Renal cortical epithelial cell (primary cell): Measurements from ENCODE around the gene DCUN1D2. TPM values are rescaled to one million over a fixed set of nuclear protein-coding genes. Genes with fewer than 3 reads are reported as not detected.
"Not testable (repeated sequence)": the region's sequence is repeated elsewhere in the genome, so short reads cannot be mapped to it uniquely, and the experiment has no call there.

Experiments used
- DNase-seq: peaks from one replicate; pipeline ENCODE4 v3.0.0-alpha.2; 2011; ENCODE audit warnings: low read depth
- total RNA-seq: library from RNA; depleted of rRNA; stranded (reverse); fragments of >200 nt; gene quantifications from 2 replicates; pipeline ENCODE4 v1.2.3, GENCODE V29; 2014

The DCUN1D2 gene
- total RNA-seq, 1 donor from 2014 or later: 25.8 TPM

DNA sequence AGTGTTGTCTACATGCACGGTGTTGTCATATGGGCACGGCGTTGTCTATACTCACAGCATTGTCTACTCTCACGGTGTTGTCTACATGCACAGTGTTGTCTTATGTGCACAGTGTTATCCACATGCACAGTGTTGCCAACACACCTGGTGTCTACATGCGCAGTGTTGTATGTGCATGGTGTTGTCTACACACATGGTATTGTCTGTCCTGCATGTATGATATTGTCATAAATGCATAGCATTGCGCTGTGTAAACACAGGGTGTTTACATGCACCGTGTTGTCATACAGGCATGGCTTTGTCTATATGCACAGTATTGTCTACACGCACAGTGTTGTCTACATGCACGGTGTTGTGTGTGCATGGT lies 44.0 kb downstream of the DCUN1D2 start:
- no peak for DNase-seq

DNA sequence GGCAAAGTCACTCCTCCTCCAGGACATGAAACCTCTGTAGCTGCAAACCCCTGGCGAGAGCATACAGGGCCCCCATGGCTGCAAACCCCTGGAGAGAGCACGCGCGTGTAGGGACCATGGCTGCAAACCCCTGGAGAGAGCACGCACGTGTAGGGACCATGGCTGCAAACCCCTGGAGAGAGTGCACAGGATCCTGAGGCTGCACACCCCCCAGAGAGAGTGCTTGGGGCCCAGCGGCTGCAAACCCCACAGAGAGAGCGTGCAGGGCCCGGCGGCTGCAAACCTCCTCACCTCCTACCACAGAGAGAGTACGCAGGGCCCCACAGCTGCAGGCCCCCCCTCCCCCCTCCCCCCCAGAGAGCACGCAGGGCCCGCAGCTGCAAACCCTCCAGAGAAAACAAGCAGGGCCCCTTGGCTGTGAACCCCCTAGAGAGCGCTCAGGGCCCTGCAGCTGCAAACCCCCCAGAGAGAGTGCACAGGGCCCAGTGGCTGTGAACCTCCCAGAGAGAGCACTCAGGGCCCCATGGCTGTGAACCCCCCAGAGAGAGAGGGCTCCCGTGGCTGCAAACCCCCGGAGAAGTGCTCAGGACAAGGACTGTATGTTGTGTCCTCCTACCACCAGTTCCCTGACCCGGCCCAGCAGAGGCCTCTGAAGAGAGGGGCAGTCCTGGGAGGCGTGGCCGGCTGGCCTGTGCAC lies 44.6 kb downstream of the DCUN1D2 start:
- no peak for DNase-seq

DNA sequence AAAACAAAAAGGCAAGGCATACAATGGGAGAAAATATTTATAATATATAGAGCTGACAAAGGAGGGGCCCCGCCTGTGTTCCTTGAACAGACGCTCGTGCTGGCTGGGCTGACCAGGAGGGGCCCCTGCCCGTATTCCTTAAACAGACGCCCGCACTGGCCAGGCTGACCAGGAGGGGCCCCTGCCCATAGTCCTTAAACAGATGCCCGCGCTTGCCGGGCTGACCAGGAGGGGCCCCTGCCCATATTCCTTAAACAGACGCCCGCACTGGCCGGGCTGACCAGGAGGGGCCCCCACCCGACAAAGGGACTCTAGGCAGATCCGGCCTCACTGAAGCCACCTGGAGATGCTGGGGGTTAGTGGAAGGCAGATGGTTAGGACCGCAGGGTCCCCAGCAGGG lies 46.5 kb downstream of the DCUN1D2 start:
- no peak for DNase-seq

DNA sequence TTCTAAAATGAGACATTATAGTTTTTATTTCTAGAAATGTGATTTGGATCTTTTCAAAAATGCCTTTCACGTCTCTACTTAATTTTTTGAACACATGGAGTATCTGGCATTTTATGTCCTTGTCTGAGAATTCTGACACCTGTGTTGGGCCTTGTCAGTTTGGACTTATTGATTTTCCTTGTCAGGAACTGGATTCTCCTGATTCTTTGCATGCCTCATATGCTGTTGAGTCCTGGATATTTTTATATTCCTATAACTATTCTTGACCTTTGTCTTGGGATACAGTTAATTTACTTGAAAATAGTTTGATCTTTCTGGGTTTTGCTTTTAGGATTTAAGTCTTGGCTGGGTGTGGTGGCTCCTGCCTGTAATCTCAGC lies 47.5 kb downstream of the DCUN1D2 start:
- no peak for DNase-seq

DNA sequence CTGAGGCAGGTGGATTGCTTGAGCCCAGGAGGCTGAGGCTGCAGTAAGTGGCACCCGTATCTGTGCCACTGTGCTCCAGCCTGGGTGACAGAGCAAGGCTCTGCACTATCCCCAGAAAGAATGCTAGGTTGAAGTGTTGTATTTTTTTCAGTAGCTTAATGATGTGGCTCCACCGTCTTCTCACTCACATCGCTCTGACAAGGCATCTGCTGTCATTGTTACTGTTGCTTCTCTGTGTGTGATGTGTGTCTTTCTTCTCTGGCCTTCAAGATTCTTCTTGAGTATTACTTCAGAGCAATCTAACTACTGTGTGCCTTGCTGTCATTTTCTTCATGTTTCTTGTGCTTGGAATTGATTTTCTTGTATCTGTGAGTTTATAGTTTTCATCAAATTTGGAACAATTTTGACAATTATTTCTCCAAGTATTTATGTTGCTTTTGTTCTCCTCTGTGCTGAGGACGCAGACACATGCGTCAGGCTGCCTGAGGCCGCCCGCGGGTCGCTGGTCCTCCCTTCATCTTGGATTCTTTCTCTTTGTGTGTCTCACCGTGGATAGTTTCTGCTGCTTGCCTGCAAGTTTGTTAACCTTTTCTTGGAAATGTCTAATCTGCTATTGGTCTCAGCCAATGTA lies 48.0 kb downstream of the DCUN1D2 start:
- DNase-seq: no peak

DNA sequence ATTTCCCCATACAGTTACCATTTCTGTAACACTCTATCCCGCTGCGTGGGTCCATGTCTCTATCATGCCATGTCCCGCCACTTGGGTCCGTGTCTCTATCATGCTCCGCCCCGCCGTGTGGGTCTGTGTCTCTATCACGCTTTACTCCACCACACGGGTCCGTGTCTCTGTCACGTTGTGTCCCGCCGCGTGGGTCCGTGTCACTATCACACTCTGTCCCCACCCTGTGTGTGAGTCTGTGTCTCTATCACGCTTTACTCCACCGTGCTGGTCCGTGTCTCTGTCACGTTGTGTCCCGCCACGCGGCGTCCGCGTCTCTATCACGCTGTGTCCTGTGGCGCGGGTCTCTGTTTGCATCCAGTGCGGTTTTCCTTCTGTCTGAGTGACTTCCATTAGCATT lies 48.9 kb downstream of the DCUN1D2 start:
- DNase-seq: no peak

DNA sequence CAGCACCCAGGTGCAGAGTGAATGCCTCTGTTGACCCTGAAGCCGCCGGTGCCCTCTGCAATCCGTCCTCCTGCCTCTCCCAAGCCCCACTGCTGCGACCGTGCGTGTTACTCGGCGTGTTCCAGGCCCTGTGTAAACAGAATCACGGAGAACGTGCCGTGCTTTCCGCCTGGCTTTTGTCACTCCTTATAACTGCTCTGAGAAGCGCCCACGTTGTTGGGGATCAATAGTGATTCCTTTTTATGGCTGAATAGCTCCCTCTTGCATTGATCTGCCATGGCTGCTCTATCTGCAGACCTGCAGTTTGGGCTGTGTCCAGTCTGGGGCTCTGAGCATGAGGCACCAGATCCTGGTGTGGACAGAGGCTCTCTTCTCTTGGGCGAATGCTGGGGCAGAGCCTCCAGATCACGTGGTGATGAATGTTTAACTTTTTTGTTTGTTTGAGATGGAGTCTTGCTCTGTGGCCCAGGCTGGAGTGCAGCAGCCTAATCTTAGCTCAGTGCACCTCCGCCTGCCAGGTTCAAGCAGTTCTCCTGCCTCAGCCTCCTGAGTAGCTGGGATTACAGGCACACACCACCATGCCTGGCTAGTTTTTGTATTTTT lies 53.0 kb downstream of the DCUN1D2 start:
- DNase-seq: no peak

DNA sequence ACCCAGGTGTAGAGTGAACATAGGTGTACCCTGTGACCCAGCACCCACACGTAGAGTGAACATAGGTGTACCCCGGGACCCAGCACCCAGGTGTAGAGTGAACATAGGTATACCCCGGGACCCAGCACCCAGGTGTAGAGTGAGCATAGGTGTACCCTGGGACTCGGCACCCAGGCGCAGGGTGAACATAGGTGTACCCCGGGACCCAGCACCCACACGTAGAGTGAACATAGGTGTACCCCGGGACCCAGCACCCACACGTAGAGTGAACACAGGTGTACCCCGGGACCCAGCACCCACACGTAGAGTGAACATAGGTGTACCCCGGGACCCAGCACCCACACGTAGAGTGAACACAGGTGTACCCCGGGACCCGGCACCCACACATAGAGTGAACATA lies 53.6 kb downstream of the DCUN1D2 start:
- not testable (repeated sequence) for DNase-seq

DNA sequence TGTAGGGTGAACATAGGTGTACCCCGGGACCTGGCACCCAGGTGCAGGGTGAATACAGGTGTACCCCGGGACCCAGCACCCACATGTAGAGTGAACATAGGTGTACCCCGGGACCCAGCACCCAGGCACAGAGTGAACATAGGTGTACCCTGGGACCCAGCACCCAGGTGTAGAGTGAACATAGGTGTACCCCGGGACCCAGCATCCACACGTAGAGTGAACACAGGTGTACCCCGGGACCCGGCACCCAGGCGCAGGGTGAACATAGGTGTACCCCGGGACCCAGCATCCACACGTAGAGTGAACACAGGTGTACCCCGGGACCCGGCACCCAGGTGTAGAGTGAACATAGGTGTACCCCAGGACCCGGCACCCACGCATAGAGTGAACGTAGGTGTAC lies 54.6 kb downstream of the DCUN1D2 start:
- not testable (repeated sequence) for DNase-seq

DNA sequence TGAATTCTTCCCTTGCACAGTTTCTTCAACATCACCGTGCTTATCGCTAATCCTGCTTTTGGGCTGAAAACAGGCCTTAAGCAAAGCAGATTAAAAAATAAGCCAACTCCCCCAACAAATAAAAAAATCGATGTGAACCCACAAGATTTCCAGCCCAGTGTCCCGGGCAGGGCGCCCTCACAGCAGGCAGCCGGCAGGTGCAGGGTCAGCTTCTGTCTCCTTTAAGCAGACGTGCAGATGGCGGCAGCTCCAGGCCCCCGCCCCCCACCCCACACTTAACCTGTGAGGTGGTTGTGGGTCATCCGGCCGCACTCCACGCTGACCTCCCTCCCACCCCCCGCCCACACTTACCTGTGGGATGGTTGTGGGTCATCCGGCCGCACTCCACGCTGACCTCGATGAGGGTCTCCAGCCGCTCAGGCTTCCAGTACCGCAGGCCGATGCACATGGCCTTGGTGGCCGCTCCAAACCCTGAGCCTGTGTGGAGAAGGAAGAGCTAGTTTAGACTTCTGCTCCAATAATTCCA lies 57.1 kb downstream of the DCUN1D2 start:
- DNase-seq: no peak

DNA sequence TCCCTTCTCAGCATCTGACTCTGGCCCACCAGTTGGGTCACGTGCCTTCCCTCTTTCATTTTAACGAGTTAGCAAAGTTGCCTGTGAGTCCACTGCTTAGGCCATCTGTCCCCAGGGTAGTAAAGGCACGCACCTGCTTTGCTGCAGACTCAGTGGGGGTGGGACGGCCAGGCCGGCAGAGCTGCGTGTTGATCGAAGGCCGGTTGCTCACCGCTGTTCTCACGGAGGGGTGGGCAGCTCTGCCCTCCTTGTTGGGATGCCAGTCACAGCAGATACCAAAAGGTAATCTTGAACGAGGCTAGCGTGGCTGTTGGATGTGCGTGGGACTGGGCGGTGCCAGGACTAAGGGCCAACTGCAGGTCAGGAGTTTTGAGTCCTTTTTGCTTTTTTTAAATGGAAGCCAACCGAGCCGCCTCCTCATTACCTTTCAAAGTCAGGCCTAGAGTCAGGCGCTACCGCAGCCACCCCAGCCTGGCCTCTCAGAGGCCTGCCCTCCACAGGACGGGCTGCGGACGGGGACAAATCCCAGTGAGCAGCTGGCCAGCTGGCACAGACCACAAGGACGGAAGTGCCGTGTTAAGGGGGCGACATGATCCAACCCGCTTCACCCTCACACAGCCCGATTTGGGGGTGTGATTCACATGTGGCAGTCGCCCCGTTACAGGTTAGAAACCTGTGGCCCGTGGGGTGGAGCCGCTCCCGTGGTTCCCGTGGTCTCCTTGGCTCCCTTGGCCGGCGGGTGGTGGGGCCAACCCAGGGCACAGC lies 57.8 kb downstream of the DCUN1D2 start:
- no peak for DNase-seq

DNA sequence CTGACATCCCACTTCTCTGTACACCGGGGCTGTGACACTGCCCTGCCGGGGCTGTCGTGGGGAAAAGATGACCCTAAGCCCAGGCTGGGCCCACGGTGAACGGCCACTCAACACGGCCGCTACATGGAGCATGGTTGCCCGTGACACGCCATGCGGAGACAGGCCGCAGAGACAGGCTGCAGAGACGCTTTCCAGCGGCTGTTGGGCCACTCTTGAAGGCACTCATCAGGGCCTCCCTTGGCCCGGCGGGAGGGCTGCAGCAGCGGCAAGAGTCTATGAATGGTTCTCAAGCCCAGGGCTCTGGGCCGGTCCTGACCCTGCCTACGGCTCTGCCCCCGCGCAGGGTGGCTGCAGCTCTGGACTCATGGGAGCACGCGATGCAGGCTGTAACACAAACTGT lies 59.3 kb downstream of the DCUN1D2 start:
- DNase-seq: no peak

DNA sequence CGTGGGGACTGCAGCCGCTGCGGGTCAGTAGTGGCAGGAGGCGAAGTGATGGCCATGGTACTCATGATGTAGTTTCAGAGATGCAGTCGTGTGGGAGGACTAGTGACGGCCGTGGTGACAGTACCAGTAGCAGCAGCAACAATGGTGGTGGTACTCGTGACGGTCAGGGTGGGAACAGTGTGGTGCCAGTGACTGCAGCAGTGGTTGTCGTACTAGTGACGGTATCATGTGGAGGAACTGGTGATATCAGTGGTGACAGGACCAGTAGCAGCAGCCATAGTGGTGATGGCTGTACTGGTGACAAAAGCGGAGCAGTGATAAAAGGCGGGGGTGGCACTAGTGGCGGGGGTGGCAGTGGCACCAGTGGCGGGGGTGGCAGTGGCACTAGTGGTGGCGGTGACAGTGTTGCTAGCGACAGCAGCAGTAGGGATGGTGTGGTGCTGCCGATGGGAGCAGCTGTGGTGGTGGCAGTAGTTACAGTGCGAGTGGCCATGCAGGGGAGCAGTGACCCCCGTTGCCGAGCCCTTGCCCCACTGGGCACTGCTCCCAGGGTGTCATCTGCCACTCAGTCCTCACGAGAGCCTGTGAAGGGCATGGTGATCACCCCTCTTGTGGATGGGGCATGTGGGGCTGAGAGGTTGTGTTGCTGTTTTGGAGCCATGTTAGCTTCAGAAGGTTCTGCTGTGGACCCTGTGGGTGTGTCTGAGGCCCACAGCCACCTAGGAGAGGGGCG lies 60.0 kb downstream of the DCUN1D2 start:
- DNase-seq: no peak

DNA sequence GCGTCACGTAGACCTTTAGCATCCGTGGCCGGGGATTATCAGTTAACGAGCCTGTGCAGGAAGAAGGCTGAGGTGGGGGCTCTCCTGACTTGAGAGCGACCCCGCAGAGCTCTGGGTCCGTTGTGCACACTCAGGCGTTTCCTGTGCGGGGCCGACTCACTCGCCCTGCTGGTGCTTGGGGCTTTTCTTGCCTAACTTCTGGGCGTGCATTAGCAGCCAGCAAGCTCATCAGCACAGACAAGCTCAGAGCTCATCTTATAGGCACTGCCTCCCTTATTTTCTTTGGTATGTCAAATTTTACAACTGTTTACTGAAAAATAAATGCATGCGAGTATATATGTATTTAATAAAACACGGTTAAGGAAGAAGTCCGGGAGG lies 60.9 kb downstream of the DCUN1D2 start:
- no peak for DNase-seq

DNA sequence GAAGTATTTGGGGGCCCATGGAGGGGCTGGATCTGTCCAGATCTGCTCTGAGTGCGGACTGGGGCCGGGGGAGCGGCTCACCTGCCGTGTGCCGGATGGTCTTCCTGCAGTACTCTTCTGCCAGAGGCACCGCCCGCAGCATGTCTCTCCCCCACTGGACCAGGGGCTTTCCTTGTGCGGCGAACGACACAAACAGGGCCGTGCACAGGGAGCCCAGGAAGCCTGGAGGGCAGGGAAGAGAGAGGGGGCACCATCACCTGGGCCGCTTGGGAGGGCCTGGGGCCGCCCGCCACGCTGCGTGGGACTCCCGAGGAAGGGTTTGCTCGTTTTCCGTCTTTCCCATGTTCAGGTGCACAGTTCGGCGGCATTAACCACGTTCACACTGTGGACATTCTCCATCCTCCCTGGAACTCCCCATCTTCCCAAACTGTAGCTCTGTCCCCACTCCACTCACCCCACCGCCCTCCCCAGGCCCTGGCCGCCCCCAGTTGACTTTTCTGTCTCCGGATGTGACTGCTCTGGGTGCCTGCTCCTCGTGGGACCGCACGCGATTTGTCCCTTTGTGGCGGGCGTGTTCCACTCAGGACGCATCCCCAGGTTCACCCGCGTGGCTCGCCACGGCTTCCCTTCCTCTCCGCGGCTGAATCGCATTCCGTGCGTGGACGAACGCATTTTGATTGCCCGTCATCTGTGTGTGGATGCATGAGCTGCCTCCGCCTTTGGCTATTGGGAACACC lies 61.5 kb downstream of the DCUN1D2 start:
- DNase-seq: no peak

DNA sequence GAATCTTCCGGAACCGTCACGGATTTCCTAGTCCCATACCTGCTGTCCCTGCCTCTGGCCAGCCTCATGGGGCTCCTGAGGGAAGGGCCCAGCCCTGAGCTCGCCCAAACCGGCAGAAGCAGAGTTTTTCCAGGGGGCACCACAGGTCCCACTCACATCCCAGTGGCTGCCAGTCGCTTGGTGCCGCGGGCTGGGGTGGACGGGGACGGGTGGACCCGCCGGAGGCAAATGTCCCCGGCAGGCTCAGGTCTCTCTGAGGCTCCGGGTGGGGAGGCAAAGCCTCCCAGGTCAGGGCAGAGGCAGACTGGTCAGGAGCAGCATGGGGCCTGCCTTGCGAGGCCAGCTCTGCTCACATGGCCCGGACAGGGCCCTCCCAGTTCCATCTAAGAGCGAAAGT lies 62.0 kb downstream of the DCUN1D2 start:
- DNase-seq: no peak

DNA sequence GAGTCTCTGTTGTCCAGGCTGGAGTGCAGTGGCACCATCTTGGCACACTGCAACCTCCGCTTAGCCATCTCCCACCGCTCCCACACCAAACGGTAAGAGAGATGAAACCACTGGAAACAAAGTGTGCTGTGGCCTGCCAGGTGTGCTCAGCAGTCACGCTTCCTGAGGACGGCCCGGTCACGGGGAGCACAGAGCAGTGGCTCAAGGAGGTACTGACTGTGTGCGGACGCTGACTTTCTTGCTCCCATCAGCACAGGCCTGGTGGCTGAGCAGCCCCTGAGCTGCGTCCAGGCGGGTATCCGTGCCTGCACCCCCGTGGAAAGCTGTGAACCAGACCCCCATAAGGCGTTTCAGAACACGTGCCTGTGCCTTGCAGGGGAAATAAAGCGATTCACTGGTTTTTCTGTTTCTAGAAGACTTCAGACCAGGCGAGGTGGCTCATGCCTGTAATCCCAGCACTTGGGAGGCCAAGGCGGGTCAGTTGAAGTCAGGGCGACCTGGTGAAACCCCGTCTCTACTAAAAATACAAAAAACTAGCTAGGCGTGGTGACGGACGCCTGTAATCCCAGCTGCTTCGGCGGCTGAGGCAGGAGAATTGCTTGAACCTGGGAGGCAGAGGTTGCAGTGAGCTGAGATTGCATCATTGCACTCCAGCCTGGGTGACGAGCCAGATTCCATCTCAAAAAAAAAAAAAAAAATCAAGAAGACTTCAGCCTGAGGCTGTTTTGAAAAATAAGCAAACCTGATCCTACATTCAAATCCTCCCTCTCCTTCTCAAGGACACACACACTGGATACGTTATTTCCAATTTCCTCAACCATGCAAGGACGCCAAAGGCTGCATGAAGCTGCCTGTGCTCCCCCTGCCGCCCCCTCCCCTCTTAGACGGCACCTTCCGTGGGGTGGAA lies 62.7 kb downstream of the DCUN1D2 start:
- no peak for DNase-seq

DNA sequence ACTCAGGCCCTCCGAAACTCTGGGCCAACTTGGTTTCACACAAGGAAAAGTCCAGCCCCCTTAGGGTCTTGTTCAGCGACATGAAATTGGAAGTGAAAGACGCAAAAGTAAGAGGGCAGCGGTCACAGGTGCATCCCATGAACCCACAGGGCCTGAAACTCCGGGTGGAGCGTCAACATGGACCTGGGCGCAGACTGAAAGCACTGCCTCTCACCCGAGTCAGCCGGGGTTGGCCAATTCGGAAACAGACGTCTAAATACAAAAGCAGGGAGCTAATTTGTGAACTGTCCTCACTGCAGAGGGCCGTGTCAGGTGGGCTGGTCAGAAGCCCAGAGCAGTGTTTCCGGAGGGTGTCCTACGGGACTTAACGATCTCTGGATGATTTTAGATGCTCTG lies 63.9 kb downstream of the DCUN1D2 start:
- no peak for DNase-seq

DNA sequence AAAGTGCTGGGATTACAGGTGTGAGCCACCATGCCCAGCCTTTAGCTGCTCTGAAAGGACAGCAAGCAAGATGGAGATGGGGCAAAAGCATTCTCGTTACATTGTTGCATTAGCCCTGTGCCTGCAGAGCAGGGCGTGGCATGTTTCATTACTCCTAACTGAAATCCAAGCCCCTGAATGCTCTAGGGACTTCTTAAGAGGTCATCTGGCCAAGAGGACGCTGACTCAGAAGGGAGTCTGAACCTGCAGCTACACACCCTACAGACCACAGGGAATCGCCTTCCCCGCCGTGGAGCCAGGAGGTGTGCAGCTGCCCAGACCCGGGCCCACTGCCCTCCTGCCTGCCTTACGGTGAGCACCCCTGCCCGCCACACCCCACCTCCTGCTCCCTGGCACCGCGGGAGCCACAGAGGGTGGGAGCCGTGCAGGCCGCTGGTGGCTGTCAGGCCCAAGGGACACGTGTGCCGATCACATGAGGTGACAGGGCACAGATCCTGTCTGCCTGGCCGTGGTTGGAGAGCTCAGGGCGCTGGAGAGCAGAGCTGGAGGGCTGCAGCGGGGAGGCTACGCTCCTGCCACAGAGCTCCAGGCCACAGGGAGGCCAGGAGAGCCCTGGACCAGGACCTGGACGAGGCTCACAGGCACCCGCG lies 64.4 kb downstream of the DCUN1D2 start:
- DNase-seq: no peak
